Adrenal gland (tissue), 12 donors: ENCODE data around the gene EXD3. TPM values are rescaled to one million over a fixed set of nuclear protein-coding genes. Genes with fewer than 3 reads are reported as not detected.

Source experiments
- DNase-seq, 7 donors: peaks; one replicate each; pipeline ENCODE4 v3.0.0-alpha.2; 2019 to 2020
- H3K27ac ChIP-seq, 5 donors: fragments of 200-600 bp; sonication (generic) in 4 of 5; 1 replicate in 3 of 5; 2 replicates in 2 of 5; pipeline versions ENCODE4 v1.5.1 to v1.8.0; 2016 to 2020; ENCODE audit warnings: mild to moderate bottlenecking in 1 of 5
- H3K27me3 ChIP-seq: fragments of 200-600 bp; 2 replicates; pipeline ENCODE4 v1.8.0; 2021
- H3K36me3 ChIP-seq, 2 donors: fragments of 200-600 bp; replicated peaks in 1 of 2; 1 replicate in 1 of 2; 2 replicates in 1 of 2; pipeline versions ENCODE4 v1.5.1 to v1.8.0; 2018 to 2022
- H3K4me1 ChIP-seq, 2 donors: fragments of 200-600 bp; replicated peaks in 1 of 2; 1 replicate in 1 of 2; 2 replicates in 1 of 2; pipeline versions ENCODE4 v1.5.1 to v1.8.0; 2018 to 2021
- H3K4me3 ChIP-seq, 4 donors: fragments of 200-600 bp; sonication (generic) in 3 of 4; one replicate each; pipeline ENCODE4 v1.5.1; 2016 to 2018
- H3K9me3 ChIP-seq, 3 donors: fragments of 200-600 bp; sonication (generic) in 1 of 3; replicated peaks in 1 of 3; 1 replicate in 2 of 3; 2 replicates in 1 of 3; pipeline versions ENCODE4 v1.5.1 to v1.8.0; 2016 to 2021
- CTCF ChIP-seq, 6 experiments: fragments of 450-650 bp in 4 of 6; fragments of 200-600 bp in 2 of 6; sonication (generic) in 1 of 6; IDR thresholded peaks; 1 replicate in 5 of 6; 2 replicates in 1 of 6; pipeline versions ENCODE4 v1.5.1 to v1.8.0; 2016 to 2021; ENCODE audit warnings: antibody characterized with exemption in 6 of 6, mild to moderate bottlenecking in 2 of 6, moderate library complexity in 1 of 6
- POLR2A ChIP-seq, 2 donors: fragments of 450-650 bp; IDR thresholded peaks; one replicate each; pipeline ENCODE4 v1.6.1; 2017; ENCODE audit warnings: antibody characterized with exemption in 2 of 2, mild to moderate bottlenecking in 2 of 2, moderate library complexity in 1 of 2
- WGBS, 4 donors: extraction: QIAGEN DNeasy Blood & Tissue Kit in 2 of 4; methylation state at CpG; one replicate each; pipeline versions ENCODE4 v1.1.5 to v1.1.7; 2013 to 2017; 5-methylcytosine and 5-hydroxymethylcytosine counted together
- intact Hi-C, 2 donors: fragments of 100-400 bp; cut with DNase I; formaldehyde crosslinking; loops; one replicate each; pipeline versions ENCODE4 v1.14.1 to v1.15.0; 2022 to 2023
- polyA plus RNA-seq, 3 donors: library from polyadenylated mRNA; stranded (reverse); fragments of 200-250 nt in 2 of 3; fragments of 350-450 nt in 1 of 3; fragmentation: Illumina TruSeq in 1 of 3; extraction: RNeasy Lipid Tissue Mini Kit (QIAGEN cat#74804) in 1 of 3; gene quantifications; one replicate each; pipeline ENCODE4 v1.2.3, GENCODE V29; 2013 to 2014
- total RNA-seq, 9 donors: library from RNA; depleted of rRNA in 4 of 9; stranded (reverse); fragments of >200 nt in 4 of 9; fragments of 120-200 nt in 1 of 9; fragmentation: NEBNext Ultra II Directional in 1 of 9; extraction: Animal tissue kit (Norgen Biotek cat#: 25700) in 1 of 9; gene quantifications; one replicate each; pipeline versions ENCODE4 v1.1.0 to v1.2.4, GENCODE V29; 2013 to 2023
- donor health status: healthy with polysubstance abuse.
- donor health status: Bipolar disorder and iron deficiency.
- donor health status: DM: yes; HTN: yes; CAD: no.
- donor health status: DM: no; HTN: no; CAD: no.
- donor health status: DM: no; HTN: no; CAD: no.
- donor health status: DM: yes; HTN: yes; CAD: no.

EXD3 gene
- total and polyA plus RNA-seq, 12 donors = 1.2 to 111 (median 23.9) TPM

DNA sequence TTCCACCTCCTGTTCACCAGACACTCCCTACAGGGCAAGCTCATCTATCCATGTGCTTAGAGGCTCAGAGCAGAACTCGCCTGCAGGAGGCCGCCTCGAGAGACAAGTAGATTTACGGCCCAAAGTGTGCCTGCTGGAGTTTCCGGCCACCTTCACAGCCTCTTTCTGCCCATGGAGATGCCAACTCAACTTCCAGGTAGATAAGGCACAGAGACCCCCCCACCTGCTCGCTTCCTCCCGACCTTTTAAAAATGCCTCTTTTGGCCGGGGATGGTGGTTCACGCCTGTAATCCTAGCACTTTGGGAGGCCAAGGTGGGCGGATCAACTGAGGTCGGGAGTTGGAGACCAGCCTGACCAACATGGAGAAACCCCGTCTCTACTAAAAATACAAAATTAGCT lies 46.6 kb downstream of the EXD3 start:
- H3K27ac ChIP-seq = no peak overlapping the region

DNA sequence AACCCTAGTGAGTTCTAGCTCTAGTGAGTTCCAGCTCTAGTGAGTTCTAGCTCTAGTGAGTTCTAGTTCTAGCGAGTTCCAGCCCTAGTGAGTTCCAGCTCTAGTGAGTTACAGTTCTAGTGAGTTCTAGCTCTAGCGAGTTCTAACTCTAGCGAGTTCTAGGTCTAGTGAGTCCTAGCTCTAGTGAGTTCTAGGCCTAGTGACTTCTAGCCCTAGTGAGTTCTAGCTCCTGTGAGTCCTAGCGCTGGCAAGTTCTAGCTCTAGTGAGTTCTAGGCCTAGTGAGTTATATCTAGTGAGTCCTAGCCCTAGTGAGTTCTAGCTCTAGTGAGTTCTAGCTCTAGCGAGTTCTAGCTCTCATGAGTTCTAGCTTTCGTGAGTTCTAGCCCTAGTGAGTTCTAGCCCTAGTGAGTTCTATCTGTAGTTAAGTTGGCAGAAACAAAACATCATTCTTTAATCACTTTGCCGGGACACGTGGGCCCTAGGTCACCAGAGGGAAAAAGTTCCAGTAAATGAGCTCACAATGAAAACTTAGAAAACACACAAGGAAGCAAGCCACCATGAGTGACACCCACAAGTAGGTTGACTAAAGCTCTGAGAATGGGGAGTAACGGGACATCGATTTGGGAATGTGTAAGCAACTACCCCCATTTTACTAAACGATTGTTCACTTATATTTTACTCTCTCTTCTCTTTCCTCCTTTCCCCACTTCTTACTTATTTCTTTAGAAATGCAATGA lies 47.5 kb downstream of the EXD3 start:
- H3K4me1 ChIP-seq = no peaks in the 10 kb centered on the region
- H3K9me3 ChIP-seq = no peaks in the 10 kb centered on the region
- no peak overlapping the region for H3K4me3 ChIP-seq
- 95 to 98% (median 98%) methylated on average over 10 to 11 of the region's 11 CpGs for WGBS, 4 donors
- no peaks in the 10 kb centered on the region for H3K36me3 ChIP-seq
- no peak overlapping the region for H3K27ac ChIP-seq
- no peak for DNase-seq
- intact Hi-C loops = no loop called here
- no peaks in the 10 kb centered on the region for H3K27me3 ChIP-seq
- TF ChIP-seq POLR2A (IDR thresholded peaks at IDR 0.05) (no peak), CTCF (IDR thresholded peaks at IDR 0.05) (no peak)

More for the DNA sequence above, 46.6 kb downstream of the EXD3 start:
- no peaks in the 10 kb centered on the region for H3K9me3 ChIP-seq
- intact Hi-C loops = no loop called here
- 93 to 96% (median 95%) methylated on average over 12 of the region's 12 CpGs for WGBS, 4 donors
- TF ChIP-seq POLR2A (IDR thresholded peaks at IDR 0.05) (no peak), CTCF (IDR thresholded peaks at IDR 0.05) (no peak)
- no peaks in the 10 kb centered on the region for H3K36me3 ChIP-seq
- H3K27me3 ChIP-seq = no peaks in the 10 kb centered on the region
- DNase-seq = peak in 1 of 7 donors; percentile 9
- H3K4me3 ChIP-seq = no peak overlapping the region
- no peaks in the 10 kb centered on the region for H3K4me1 ChIP-seq

GRCh38 chr9:137374131-137374845 lies 48.7 kb downstream of the EXD3 start:
- WGBS, 4 donors = 93 to 97% (median 96%) methylated on average over 28 to 37 of the region's 37 CpGs
- TF ChIP-seq CTCF (IDR thresholded peaks at IDR 0.05) (no peak), POLR2A (IDR thresholded peaks at IDR 0.05) (no peak)
- DNase-seq = peak in 3 of 7 donors; percentile 3 to 10 (median 8)

DNA sequence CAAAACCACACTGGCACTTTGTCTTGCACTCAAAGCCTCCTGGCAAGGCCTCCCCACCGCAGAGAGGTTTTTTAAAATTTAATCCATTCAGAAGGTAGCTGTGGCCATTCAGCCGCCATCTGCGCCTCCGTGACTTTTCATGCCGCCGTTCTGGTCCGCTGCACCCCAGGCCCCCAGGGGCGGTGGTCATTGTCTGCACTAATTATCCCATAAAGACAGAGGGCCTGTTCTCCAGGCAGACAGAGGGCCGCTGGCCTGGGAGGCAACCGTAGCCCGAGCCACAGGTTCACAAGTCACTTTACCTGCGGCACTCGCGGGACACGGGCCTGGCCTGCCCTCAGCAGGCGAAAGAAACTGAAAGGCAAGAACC lies 49.4 kb downstream of the EXD3 start:
- Histone ChIP-seq H3K27me3 (no peaks in the 10 kb centered on the region), H3K4me3 (no peak overlapping the region), H3K36me3 (no peaks in the 10 kb centered on the region), H3K27ac (no peak overlapping the region), H3K9me3 (no peaks in the 10 kb centered on the region), H3K4me1 (no peaks in the 10 kb centered on the region)
- peak in 1 of 7 donors; percentile 6 for DNase-seq
- TF ChIP-seq CTCF (IDR thresholded peaks at IDR 0.05) (no peak), POLR2A (IDR thresholded peaks at IDR 0.05) (no peak)
- WGBS, 4 donors = 94 to 98% (median 95%) methylated on average over 11 to 16 of the region's 16 CpGs
- intact Hi-C loops = no loop called here

More at GRCh38 chr9:137374131-137374845, 48.7 kb downstream of the EXD3 start:
- no peak overlapping the region for H3K27ac ChIP-seq
- H3K9me3 ChIP-seq = no peaks in the 10 kb centered on the region
- intact Hi-C loops = no loop called here
- H3K4me3 ChIP-seq = no peak overlapping the region
- H3K27me3 ChIP-seq = no peaks in the 10 kb centered on the region
- H3K4me1 ChIP-seq = no peaks in the 10 kb centered on the region
- H3K36me3 ChIP-seq = no peaks in the 10 kb centered on the region
